Measurements from ENCODE around the gene MAGEA10. TPM values are rescaled to one million over a fixed set of nuclear protein-coding genes. Genes with fewer than 3 reads are reported as not detected.

MAGEA10 gene
- 10.1 and 12.9 TPM in 2 replicates for total RNA-seq (2014; rRNA removed; shearing (Covaris generic))

GRCh38 chrX:152138388-152138784 is at the start of gene MAGEA10:
Gene MAGEA10, minus strand, starts transcription at chrX:152138577. Its CDS starts 2,957 bp downstream, at chrX:152135620.

Other genes with a start within 250 kb of the MAGEA10 start
- 922 and 926 TPM in 2 replicates for gene MAGEA4, start 225.7 kb downstream of the MAGEA10 start, total RNA-seq (2014; rRNA removed; shearing (Covaris generic))
- gene GABRE, start 163.9 kb downstream of the MAGEA10 start, total RNA-seq (2014; rRNA removed; shearing (Covaris generic)): 1.4 and 2.7 TPM in 2 replicates